Breast epithelium (tissue), 3 donors: ENCODE data around the gene DCLK3.

Experiments used
- CTCF ChIP-seq, 3 donors: fragments of 450-650 bp; IDR thresholded peaks; one replicate each; pipeline ENCODE4 v1.5.1; 2016 to 2017; ENCODE audit warnings: antibody characterized with exemption in 3 of 3, mild to moderate bottlenecking in 3 of 3, moderate library complexity in 3 of 3
- POLR2A ChIP-seq: fragments of 450-650 bp; IDR thresholded peaks from one replicate; pipeline ENCODE4 v1.6.1; 2016; ENCODE audit warnings: antibody characterized with exemption, mild to moderate bottlenecking, moderate library complexity

DNA sequence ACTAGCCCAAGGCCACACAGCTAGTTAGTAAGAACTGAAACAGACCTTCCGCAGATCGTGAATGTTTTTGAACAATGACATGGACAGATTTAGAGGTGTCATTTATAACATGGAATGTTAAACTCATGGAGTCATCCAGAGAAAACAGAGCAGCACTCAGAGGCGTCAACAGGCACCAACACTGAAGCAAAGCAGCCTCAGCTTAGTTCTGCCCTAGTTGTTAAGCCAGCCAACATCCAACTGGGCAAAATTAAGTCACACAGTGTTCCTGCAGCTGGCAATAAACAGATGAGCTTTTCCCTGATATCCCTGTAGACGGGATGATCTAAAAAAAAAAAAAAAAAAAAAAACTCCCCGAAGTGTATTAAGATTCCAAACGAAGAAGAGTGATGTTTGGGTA, 13.6 kb downstream of the DCLK3 start:
- no peak for TF ChIP-seq CTCF (IDR thresholded peaks at IDR 0.05)
- no peak for TF ChIP-seq POLR2A
